Measurements from ENCODE around the gene ITSN2.
"Not testable (repeated sequence)": the region's sequence is repeated elsewhere in the genome, so short reads cannot be mapped to it uniquely, and the experiment has no call there.

Gene ITSN2

DNA sequence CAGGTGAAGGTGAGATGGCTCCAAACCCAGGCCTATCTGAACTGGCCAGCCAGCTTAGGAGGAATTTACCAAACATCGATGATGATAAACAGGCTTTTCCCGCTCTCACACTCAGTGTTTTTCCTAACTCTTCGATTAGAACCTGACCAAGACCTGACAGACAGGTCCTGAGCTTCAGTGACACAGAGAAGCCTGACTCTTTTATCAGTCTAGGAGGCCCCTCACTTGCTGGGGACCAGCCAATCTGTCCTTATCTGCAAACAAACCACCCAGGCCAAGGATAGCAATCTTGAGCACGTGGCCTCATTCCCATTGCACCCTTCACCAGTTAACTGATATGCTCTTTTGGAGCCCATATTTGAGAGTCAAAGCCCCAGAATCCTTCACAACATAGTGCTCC, 1.9 kb upstream of the ITSN2 start:
- DNase-seq, result no peak

DNA sequence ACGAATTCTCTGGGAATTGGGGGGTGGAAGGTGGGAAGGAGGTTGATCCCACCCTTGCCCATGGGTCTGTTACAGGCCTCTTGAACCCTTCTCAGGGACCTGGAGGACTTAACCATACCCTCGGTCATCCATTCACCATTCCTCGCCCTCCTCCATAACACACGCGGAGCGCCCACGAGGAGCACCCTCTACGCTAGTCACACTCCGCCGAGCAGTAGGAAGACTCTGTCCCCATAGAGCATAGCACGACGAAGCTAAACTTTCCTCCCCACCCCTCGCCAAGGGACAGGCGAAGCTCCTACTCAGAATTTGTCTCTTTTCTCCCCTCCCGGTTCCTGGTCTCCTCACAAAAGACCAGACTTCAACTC, 611 bp upstream of the ITSN2 start:
- DNase-seq, result no peak

DNA sequence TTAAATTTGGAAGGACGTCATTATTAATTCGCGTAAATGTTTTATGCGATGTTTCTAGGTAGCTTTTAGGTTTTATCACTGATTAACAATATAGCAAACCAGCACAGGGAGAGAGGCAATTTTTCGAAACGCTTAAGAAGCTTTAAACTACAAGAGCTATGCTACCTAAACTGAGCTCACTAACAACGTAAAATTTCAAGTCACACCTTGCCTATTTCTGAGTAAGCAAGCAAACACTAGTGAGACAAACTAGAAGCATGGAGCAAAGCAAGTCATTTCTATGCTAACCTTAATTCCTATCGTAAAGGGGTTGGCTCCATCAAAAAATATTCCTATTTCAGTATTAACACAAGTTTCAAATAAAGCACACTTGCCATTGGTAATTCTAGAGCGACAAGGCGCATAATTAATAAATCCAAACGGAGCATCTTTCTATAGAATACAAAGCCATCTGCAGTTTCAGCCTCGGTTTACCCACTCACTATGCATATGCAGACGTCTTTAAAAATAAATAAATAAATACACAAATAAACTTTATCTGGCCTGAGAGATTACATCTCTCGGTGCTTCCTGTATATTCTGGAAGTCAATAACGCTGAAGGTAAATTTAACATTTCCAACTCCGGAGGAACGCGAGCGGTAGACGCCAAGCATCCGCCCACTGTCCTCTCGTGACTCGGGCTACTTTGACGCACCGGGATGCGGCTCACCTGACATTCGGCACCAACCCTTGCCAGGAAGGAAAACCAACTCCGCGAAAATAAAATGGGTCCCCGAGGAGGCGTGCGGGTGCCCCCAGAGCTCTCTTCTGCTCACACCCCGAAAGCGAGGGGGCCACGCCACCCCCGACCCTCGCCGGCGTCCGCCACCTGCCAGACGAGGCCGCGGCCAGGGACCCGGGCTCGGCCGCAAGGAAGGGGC, 947 bp downstream of the ITSN2 start:
- peak; percentile 39 for DNase-seq

DNA sequence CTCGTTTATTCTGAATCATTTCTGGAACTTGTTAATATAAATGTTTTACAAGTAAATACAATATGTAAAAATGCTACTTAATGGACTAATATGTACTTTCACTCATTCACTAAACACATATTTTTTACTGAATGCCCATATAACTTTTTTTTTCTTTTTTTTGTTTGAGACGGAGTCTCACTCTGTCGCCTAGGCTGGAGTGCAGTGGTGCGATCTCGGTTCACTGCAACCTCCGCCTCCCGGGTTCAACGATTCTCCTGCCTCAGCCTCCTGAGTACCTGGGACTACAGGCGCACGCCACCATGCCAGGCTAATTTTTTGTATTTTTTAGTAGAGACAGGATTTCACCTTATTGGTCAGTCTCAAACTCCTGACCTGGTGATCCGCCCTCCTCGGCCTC, 2.6 kb downstream of the ITSN2 start:
- DNase-seq, result not testable (repeated sequence)

GRCh38 chr2:24357115-24357514, 3.2 kb downstream of the ITSN2 start:
- not testable (repeated sequence) for DNase-seq

GRCh38 chr2:24354957-24355356, 5.4 kb downstream of the ITSN2 start:
- no peak for DNase-seq

DNA sequence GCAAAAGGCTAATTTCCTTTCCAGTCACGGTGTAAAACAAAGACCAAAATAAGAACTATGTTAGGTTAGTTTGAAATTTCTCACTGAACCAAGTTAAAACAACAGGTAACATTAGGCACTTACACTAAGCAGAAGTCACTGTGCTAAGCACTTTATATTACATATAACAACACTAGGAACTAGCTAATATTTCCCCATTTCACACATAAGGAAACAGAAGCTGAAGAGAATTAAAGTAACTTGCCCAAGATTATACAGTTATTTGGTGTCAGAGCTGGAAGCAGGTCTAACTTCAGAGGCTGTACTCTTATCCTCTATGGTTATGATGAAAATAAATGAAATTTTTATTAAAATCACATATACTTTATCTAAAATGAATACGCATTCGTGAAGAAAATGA, 5.9 kb downstream of the ITSN2 start:
- DNase-seq, result no peak

- no peak for DNase-seq
These were observed 6.4 kb downstream of the ITSN2 start for GRCh38 chr2:24353973-24354372.

GRCh38 chr2:24353364-24353763, 7.0 kb downstream of the ITSN2 start:
- no peak for DNase-seq

GRCh38 chr2:24352664-24353063, 7.7 kb downstream of the ITSN2 start:
- no peak for DNase-seq

- DNase-seq, result no peak
These were observed 8.4 kb downstream of the ITSN2 start for GRCh38 chr2:24351981-24352380.

DNA sequence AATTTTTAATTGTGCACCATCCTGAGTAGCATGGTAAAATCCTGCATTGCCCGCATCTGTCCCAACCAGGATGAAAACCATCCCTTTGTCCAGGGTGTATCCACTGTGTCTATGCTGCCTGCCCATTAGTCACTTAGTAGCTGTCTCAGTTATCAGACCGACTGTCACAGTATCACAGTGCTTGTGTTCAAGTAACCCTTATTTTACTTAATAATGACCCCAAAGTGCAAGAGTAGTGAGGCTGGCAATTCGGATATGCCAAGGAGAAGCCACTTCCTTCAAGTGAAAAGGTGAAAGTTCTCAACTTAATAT, 8.8 kb downstream of the ITSN2 start:
- no peak for DNase-seq

GRCh38 chr2:24350826-24351626, 9.3 kb downstream of the ITSN2 start:
- no peak for DNase-seq

GRCh38 chr2:24349097-24349496, 11.2 kb downstream of the ITSN2 start:
- DNase-seq, result no peak

GRCh38 chr2:24345937-24346336, 14.4 kb downstream of the ITSN2 start:
- no peak for DNase-seq

GRCh38 chr2:24343225-24343882, 17.0 kb downstream of the ITSN2 start:
- no peak for DNase-seq

DNA sequence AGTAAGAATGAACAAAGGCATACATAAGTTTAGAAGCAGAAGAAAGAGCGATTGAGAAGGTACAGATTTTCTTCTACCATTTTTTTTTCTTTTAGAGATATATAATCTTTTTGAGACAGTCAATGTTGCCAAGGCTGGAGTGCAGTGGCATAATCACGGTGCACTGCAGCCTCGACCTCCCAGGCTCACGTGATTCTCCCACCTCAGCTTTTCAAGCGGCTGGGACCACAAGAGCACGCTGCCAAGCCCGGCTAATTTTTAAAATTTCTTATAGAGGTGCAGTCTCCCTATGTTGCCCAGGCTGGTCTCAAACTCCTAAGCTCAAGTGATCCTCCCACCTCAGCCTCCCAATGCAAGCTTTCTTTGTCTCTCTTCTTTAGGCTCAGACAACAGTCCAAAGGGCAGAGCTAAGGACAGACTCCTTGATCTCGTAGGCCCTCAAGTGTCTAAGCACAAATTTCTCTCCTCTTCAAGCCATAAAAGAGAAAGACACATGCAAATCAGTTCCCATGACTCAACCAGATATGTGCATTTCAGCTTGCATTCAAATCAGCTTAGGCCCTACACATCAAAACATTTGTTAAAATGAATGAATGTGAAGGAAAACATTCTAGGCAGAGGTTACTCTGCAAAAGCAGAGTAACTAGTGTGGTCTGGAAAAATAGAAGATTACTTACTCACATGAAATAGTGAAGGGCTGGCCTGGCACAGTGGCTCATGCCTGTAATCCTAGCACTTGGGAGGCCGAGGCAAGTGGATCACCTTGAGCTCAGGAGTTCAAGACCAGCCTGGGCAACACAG, 18.0 kb downstream of the ITSN2 start:
- DNase-seq, result no peak

- DNase-seq, result no peak
These were observed 20.5 kb downstream of the ITSN2 start for GRCh38 chr2:24339856-24340262.

- DNase-seq, result not testable (repeated sequence)
These were observed 21.2 kb downstream of the ITSN2 start for GRCh38 chr2:24339098-24339497.

- DNase-seq, result no peak
These were observed 22.4 kb downstream of the ITSN2 start for GRCh38 chr2:24337890-24338289.

- DNase-seq, result no peak
These were observed 23.5 kb downstream of the ITSN2 start for GRCh38 chr2:24336811-24337210.

DNA sequence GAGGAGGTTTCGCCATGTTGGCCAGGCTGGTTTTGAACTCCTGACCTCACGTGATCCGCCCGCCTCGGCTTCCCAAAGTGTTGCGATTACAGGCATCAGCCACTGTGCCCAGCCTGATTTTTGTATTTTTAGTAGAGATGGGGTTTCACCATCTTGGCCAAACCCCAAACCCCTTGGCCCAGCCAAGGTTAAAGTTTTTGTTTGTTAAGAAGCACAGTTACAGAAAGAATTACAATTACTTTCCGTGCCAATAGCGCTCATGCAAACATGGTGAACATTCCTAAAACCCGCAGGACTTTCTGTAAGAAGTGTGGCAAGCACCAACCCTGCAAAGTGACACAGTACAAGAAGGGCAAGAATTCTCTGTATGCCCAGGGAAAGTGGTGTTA, 26.1 kb downstream of the ITSN2 start:
- DNase-seq, result no peak

Measured in effector CD4-positive, alpha-beta T cell (primary cell).